Posterior cingulate gyrus (tissue), 11 donors: ENCODE data around the gene RABGGTB.
A peak's percentile ranks its signal among the peaks of the same experiment; 100 is the strongest.
"Not testable (repeated sequence)": the region's sequence is repeated elsewhere in the genome, so short reads cannot be mapped to it uniquely, and the experiment has no call there.

Experiments used
- DNase-seq, 10 donors: peaks; one replicate each; pipeline versions ENCODE4 v3.0.0 to v3.0.0-alpha.2; 2020 to 2021; ENCODE audit warnings: mixed read lengths in 3 of 10
- intact Hi-C: fragments of 100-400 bp; cut with DNase I; formaldehyde crosslinking; loops from one replicate; pipeline ENCODE4 v1.15.1; 2023

The RABGGTB gene

GRCh38 chr1:75794382-75794781 lies 8.3 kb downstream of the RABGGTB start:
- intact Hi-C loops = no loop called here
- no peak for DNase-seq

GRCh38 chr1:75795703-75796193 lies 9.7 kb downstream of the RABGGTB start:
- no peak for DNase-seq
- intact Hi-C loops = no loop called here

GRCh38 chr1:75796376-75797272 lies 10.6 kb downstream of the RABGGTB start, which contains the start of gene MSH4:
TSS of gene MSH4 (plus strand) at chr1:75796882. CDS start at chr1:75796986, 104 bp downstream.
- intact Hi-C loops = no loop called here
- DNase-seq = peak in 1 of 10 donors; percentile 11

- intact Hi-C loops = no loop called here
- no peak for DNase-seq
Observed at GRCh38 chr1:75797273-75797588, 11.2 kb downstream of the RABGGTB start.

- no peak for DNase-seq
- intact Hi-C loops = no loop called here
Observed at GRCh38 chr1:75797606-75798216, 11.7 kb downstream of the RABGGTB start.

GRCh38 chr1:75801480-75801879 lies 15.4 kb downstream of the RABGGTB start:
- intact Hi-C loops, DNase-seq: not testable (repeated sequence)

- DNase-seq = no peak
- intact Hi-C loops = no loop called here
Observed at GRCh38 chr1:75808921-75809320, 22.9 kb downstream of the RABGGTB start.

- DNase-seq, intact Hi-C loops: not testable (repeated sequence)
Observed at GRCh38 chr1:75810113-75810512, 24.1 kb downstream of the RABGGTB start.

GRCh38 chr1:75811211-75811981 lies 25.3 kb downstream of the RABGGTB start:
- intact Hi-C loops = no loop called here
- no peak for DNase-seq

- intact Hi-C loops = no loop called here
- DNase-seq = no peak
Observed at GRCh38 chr1:75812065-75812464, 26.0 kb downstream of the RABGGTB start.

- intact Hi-C loops, DNase-seq: not testable (repeated sequence)
Observed at GRCh38 chr1:75823596-75823995, 37.5 kb downstream of the RABGGTB start.

- DNase-seq = no peak
- intact Hi-C loops = no loop called here
Observed at GRCh38 chr1:75836528-75837100, 50.6 kb downstream of the RABGGTB start.

GRCh38 chr1:75838079-75838478 lies 52.0 kb downstream of the RABGGTB start:
- intact Hi-C loops = no loop called here

GRCh38 chr1:75841421-75841820 lies 55.4 kb downstream of the RABGGTB start:
- no peak for DNase-seq
- intact Hi-C loops = no loop called here

More at GRCh38 chr1:75838079-75838478, 52.0 kb downstream of the RABGGTB start:
- DNase-seq = no peak
